Endothelial cell (in vitro differentiated cells): Measurements from ENCODE around the gene ADAMTS16. TPM values are rescaled to one million over a fixed set of nuclear protein-coding genes. Genes with fewer than 3 reads are reported as not detected.
"Not testable (repeated sequence)": the region's sequence is repeated elsewhere in the genome, so short reads cannot be mapped to it uniquely, and the experiment has no call there.

ENCODE experiments used
- DNase-seq: peaks from one replicate; pipeline ENCODE4 v3.0.0; 2021; ENCODE audit warnings: low spot score
- H3K27ac Mint-ChIP-seq: one replicate; pipeline ENCODE4 v1.8.0; 2021; ENCODE audit warnings: mixed read lengths, inconsistent platforms; ENCODE audit not compliant: unreplicated experiment
- H3K27me3 Mint-ChIP-seq: one replicate; pipeline ENCODE4 v1.8.0; 2021; ENCODE audit warnings: mild to moderate bottlenecking, moderate library complexity, mixed read lengths, inconsistent platforms; ENCODE audit not compliant: unreplicated experiment
- H3K36me3 Mint-ChIP-seq: one replicate; pipeline ENCODE4 v1.8.0; 2021; ENCODE audit warnings: mild to moderate bottlenecking, low read depth, mixed read lengths, inconsistent platforms; ENCODE audit not compliant: unreplicated experiment
- H3K4me1 Mint-ChIP-seq: one replicate; pipeline ENCODE4 v1.8.0; 2021; ENCODE audit warnings: mild to moderate bottlenecking, mixed read lengths, inconsistent platforms; ENCODE audit not compliant: unreplicated experiment
- H3K4me3 Mint-ChIP-seq: one replicate; pipeline ENCODE4 v1.8.0; 2021; ENCODE audit warnings: mild to moderate bottlenecking, mixed read lengths, inconsistent platforms; ENCODE audit not compliant: unreplicated experiment
- H3K9me3 Mint-ChIP-seq: one replicate; pipeline ENCODE4 v1.8.0; 2021; ENCODE audit warnings: mixed read lengths, inconsistent platforms; ENCODE audit not compliant: unreplicated experiment
- total RNA-seq: library from RNA; stranded (reverse); fragmentation: NEBNext Ultra II Directional; extraction: Animal tissue kit (Norgen Biotek cat#: 25700); gene quantifications from one replicate; pipeline ENCODE4 v1.2.1, GENCODE V29; 2021; ENCODE audit not compliant: unreplicated experiment
- TF ChIP-seq, protein P1 (sequence below): fragments of 200-600 bp; sonication (generic); IDR thresholded peaks from one replicate; pipeline ENCODE4 v1.5.0; 2021; ENCODE audit warnings: antibody characterized with exemption; ENCODE audit not compliant: unreplicated experiment

The ADAMTS16 gene
- total RNA-seq, 1 donor from 2014 or later, result 27.8 TPM

DNA sequence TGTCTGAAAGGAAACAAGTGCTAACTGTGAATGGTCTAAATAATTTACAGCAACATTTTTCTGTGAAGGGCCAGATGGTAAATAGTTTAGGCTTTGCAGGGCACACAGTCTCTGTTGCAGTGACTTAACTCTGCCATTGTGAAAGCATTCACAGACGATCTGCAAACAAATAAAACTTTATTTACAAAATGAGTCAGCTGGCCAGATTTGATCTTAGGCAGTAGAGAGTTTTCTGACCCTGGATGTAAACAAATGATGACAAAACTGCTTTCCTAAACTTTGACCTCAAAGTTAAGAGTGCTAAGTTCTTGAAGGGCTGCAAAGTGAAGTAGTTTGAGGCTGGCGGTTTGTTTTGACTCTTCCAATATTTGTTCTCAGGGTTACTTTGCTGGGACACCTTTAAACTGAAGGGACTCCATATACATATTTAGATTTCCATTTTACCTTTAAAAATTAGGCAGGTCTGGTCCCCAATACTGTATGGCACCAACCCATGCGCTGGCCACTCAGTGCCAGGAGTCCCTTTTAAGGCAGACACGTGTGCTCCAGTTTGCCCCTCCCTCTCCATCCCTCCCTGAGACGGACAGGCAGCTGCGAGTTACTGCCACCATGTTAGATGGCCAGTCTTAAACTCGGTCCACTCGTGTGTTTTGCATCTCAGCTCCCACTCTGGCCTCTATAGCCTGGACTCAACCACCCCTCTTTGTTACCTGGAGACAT, 4.0 kb upstream of the ADAMTS16 start:
- no peak for DNase-seq
- Mint-ChIP-seq H3K27me3 (peaks cover 14% of the 10 kb centered on the region), H3K9me3 (no peaks in the 10 kb centered on the region), H3K36me3 (no peaks in the 10 kb centered on the region), H3K4me3 (no peak overlapping the region), H3K27ac (no peak overlapping the region), H3K4me1 (peaks cover 10% of the 10 kb centered on the region)
- TF ChIP-seq, protein P1, sequence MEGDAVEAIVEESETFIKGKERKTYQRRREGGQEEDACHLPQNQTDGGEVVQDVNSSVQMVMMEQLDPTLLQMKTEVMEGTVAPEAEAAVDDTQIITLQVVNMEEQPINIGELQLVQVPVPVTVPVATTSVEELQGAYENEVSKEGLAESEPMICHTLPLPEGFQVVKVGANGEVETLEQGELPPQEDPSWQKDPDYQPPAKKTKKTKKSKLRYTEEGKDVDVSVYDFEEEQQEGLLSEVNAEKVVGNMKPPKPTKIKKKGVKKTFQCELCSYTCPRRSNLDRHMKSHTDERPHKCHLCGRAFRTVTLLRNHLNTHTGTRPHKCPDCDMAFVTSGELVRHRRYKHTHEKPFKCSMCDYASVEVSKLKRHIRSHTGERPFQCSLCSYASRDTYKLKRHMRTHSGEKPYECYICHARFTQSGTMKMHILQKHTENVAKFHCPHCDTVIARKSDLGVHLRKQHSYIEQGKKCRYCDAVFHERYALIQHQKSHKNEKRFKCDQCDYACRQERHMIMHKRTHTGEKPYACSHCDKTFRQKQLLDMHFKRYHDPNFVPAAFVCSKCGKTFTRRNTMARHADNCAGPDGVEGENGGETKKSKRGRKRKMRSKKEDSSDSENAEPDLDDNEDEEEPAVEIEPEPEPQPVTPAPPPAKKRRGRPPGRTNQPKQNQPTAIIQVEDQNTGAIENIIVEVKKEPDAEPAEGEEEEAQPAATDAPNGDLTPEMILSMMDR, result no peak

GRCh38 chr5:5137851-5138250, 2.3 kb upstream of the ADAMTS16 start:
- H3K4me3 Mint-ChIP-seq, DNase-seq, H3K9me3 Mint-ChIP-seq, H3K36me3 Mint-ChIP-seq, H3K27ac Mint-ChIP-seq: not testable (repeated sequence)
- peaks cover 15% of the 10 kb centered on the region for H3K27me3 Mint-ChIP-seq
- H3K4me1 Mint-ChIP-seq, result peaks cover 12% of the 10 kb centered on the region

GRCh38 chr5:5139336-5139776, 774 bp upstream of the ADAMTS16 start:
- no peaks in the 10 kb centered on the region for H3K9me3 Mint-ChIP-seq
- H3K4me3 Mint-ChIP-seq, result peak overlapping the region; percentile 85
- peaks cover 15% of the 10 kb centered on the region for H3K27me3 Mint-ChIP-seq
- H3K4me1 Mint-ChIP-seq, result peaks cover 12% of the 10 kb centered on the region
- no peak overlapping the region for H3K27ac Mint-ChIP-seq
- H3K36me3 Mint-ChIP-seq, result no peaks in the 10 kb centered on the region
- TF ChIP-seq, protein P1, result no peak
- DNase-seq, result peak; percentile 9

- Mint-ChIP-seq H3K4me1 (peaks cover 12% of the 10 kb centered on the region), H3K36me3 (no peaks in the 10 kb centered on the region), H3K4me3 (peak overlapping the region; percentile 90), H3K27me3 (peaks cover 15% of the 10 kb centered on the region), H3K9me3 (no peaks in the 10 kb centered on the region), H3K27ac (peak overlapping the region; percentile 12)
- DNase-seq, result peak; percentile 40
- TF ChIP-seq, protein P1, result no peak
Observed at GRCh38 chr5:5140479-5141338, 579 bp downstream of the ADAMTS16 start.

DNA sequence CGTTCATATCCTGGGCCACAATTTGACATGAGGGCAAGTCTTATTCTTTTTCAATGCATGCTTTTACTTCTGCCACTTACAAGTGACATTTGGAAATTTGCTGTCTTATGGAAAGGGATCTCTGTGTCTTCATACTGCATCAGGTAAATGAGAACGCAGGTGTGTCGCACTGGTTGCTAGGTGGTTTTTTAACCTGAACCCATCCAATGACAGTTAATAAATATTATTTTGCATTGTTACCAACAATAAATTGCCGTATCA, 1.1 kb downstream of the ADAMTS16 start:
- H3K9me3 Mint-ChIP-seq, result no peaks in the 10 kb centered on the region
- no peak for DNase-seq
- H3K36me3 Mint-ChIP-seq, result no peaks in the 10 kb centered on the region
- peaks cover 15% of the 10 kb centered on the region for H3K27me3 Mint-ChIP-seq
- TF ChIP-seq, protein P1, result no peak
- H3K4me3 Mint-ChIP-seq, result peak overlapping the region; percentile 90
- H3K4me1 Mint-ChIP-seq, result peaks cover 12% of the 10 kb centered on the region
- H3K27ac Mint-ChIP-seq, result peak overlapping the region; percentile 12
